GM19438 (cell line): Measurements from ENCODE around the gene RPS3.
"Not testable (repeated sequence)": the region's sequence is repeated elsewhere in the genome, so short reads cannot be mapped to it uniquely, and the experiment has no call there.

Experiments used
- ATAC-seq: cut with Tn5 transposase; IDR thresholded peaks from one replicate; pipeline ENCODE4 v1.9.1; 2021; ENCODE audit warnings: low read depth; ENCODE audit not compliant: unreplicated experiment

RPS3 gene

DNA sequence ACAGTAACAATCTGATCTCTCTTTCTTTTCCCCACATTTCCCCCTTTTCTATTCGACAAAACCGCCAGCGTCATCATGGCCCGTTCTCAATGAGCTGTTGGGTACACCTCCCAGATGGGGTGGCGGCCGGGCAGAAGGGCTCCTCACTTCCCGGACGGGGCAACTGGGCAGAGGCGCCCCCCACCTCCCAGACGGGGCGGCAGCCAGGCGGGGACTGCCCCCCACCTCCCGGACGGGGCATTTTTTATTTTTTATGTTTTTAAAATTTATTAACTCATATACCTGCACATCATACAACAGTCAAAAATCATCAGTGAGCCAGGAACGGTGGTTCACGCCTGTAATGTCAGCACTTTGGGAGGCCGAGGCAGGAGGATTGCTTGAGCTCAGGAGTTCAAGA lies 20.5 kb upstream of the RPS3 start:
- ATAC-seq = not testable (repeated sequence)

DNA sequence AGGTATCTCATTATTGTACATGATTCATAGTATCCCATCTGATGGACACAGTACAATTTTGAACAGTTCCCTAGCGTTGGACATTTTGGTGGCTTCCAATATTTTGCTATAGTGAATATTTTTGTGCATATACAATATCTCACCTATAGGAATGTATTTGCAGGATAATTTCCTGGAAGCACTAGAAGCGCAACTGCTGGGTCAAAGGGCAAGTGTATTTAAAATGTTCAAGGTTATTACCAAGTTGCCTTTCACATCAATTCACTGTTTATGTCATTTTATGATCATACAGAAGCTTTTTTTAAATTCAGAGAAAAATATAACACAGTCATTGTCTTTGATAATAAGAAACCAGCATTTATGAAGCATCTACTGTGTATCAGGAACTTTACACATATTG lies 19.1 kb upstream of the RPS3 start:
- ATAC-seq = no peak

DNA sequence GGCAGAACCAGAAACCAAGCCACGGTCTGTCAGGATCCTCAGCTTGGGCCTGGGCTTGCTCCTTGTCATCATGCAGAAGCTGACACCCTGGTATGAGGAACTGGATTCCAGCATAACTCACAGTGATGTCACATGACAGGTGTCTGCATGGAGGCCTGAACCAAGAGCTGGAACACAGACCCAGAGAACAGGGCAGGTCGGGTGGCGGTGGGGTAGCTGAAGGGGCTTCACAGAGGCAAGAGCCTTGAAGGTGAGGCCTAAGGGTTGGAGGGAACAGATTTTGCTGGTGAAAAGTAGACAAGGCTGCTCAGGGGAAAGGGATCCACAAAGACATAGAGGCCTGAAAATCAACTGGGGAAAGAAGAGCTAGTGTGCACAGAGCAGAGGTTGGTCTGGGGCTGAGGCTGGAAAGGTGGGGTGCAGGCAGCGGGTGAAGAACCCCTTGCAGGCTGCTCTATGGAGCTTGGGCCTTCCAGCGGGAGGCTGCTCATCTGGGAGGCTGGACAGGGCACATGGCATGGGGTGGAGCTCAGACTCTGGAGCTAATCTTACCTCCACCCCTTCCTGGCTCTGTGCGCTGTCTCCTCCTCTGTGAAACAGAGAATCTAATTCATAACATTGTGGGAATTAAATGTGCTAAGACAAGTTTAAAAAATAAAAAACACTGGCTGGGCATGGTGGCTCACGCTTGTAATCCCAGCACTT lies 18.4 kb upstream of the RPS3 start:
- no peak for ATAC-seq

DNA sequence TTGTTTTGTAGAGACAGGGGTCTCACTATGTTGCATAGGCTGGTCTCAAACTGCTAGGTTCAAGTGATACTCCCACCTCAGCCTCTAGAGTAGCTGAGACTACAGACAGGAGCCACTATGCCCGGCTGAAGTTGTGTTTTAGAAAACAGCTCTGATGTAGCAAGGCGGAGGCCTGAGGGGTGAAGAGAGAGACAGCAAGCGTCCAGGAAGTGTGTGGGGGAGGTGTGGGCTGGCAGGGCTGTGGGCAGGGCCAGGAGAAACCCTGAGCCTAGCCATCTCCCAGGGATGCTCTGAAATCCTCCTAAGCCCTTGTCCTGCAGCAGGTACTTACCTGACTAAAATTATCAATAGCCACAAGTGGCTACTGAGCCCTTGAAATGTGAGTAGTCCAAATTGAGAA lies 16.1 kb upstream of the RPS3 start:
- ATAC-seq = no peak

DNA sequence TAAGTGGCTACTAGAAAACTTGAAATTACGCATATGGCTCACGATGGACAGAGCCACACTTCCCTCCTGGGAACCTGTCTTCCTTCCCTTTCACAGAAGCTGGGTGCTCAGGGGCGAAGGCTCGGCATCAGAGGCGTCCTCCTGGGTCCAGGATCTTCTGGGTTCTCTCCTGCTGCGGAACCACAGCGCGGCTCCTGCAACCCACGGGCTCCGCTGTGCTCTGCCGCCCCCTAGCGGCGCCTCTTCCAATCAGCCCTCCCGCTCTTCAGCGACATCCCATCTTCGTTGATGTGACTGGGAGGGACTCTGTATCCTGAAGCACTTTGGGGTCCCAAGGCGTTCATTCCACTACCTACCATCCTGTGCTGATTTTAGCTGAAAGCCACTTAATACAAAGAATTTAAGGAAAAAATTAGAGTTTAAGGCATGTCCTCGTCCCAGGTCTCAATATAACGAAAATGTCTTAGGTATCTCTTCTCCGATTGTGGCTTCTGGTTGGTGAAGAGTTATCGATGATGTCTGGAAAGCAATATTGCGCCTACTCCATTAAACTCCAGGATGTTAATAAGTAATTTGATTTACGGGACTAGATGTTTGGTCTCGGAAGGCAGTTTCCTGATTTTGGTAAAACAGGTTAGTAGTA lies 14.8 kb upstream of the RPS3 start:
- ATAC-seq = no peak

DNA sequence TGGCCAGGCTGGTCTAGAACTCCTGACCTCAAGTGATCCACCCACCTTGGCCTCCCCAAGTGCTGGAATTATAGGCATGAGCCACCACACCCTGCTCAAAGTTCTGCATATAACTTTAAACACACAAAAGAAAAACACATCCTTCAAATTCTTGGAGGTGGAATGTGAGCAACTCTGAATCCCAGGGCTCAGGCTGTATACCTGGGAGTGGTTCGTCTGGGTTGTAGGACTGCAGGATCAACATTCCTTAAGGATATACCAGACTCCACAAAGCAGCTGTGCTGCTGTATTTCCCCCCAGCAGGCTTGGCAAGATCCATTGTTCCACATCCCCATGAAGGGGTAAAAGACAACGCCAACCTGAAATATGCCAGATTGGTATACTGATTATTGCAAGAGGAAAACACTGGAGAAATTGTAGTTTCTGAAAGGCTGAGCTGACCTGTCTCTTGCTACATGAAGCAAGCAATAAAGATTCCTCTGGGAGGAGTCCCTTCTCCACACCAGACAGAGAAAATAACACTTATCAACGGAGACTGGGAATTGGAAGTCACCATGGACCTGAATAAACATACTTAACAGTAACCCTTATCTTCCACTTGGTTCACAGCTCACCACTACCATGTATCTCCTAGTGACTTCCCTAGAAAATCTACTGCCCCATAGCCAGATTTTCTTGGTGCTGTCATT lies 12.2 kb upstream of the RPS3 start:
- ATAC-seq = no peak

DNA sequence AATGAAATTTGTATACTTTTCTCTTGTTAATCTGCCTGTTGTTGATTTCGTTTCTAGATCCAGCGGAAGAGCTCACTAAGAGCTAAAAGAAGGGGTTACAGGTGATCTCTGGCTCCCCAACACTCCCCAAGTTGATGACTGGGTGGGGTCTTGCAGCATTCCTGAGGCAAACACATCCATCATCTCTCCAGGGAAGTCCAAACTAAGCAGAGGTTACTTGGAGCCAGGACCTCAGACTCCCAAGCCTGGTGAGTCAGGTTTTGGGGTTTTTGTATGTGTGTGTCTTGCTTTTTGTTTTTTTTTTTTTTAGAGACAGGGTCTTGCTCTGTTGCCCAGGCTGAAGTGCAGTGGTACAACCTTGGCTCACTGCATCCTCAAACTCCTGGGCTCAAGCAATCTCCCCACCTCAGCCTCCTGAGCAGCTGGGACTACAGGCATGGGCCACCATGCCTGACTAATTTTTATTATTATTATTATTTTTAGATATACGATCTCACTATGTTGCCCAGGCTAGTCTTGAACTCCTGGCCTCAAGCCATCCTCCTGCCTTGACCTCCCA lies 11.5 kb upstream of the RPS3 start:
- ATAC-seq = no peak

DNA sequence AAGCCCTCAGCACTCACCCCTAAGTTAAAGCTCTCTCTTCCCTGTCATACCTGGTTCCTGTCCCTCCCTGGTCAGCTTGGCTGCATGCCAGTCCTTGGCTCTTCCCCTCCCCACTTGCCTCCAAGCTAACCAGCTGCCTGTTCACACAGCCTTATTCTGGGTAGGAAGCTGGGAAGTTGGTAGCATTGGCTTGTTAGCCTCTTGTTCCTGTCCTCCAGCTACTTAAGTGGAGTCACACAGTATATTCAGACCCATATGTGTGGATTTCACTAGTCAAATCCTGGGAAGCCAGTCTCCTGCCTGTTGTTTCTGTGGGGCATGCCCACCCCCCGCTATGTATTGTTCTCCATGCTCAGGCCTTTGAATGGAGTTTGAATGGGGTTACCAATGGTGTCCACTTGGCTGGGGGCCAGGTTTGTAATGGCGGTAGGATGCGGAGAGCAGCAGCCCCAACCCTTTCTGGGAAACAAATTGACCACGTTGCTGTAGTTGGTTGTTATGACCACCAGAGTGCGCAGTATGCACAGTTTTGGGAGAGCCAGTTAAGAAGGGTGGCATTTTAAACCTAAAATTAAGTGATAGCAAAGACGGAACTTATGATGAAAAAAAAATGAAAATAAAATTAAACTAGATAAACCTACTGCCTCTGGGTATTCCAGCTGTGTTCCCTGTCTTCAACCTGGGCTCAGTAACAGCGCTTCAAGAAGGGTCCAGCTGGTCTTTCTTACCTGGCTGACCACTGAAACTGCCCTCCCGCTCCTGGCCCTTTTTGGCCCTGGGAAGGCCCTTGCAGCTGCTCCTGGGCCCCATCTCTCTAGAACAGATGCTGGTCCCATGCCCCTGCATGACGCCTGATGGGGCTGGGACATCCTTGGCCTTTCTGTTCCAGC lies 10.7 kb upstream of the RPS3 start:
- no peak for ATAC-seq

DNA sequence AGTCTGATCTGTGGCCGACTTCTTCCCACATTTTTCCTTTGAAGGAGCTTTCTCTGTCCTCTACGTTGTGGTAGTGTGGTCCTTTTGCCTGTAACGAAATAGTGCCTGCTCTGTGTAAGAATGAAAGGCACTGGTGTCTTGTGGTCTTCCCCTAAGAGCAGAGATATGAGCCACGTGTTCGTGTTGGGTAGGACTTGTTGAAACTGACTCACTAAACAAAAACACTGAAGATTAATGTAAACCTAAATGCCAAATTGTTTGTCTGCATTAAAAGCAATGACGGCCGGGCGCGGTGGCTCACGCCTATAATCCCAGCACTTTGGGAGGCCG lies 10.1 kb upstream of the RPS3 start:
- ATAC-seq = no peak

DNA sequence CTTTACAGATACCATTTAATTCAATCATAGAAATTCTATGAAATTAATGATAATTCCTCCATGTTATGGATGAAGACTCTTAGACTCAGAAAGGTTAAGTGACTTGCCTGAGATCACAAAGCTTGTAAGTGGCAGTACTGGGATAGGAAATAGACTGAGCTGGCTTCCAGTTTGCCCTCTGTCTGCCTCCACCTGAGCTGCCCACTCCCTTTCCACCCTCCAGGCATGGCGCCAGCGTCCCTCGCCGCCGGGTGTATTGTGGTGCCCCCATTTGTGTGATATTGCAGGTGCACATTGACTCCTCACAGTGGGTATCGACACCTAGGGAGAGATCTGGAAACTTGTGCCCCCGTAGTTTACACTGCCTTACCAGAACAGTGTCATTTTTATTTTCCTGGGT lies 9.4 kb upstream of the RPS3 start:
- ATAC-seq = no peak

DNA sequence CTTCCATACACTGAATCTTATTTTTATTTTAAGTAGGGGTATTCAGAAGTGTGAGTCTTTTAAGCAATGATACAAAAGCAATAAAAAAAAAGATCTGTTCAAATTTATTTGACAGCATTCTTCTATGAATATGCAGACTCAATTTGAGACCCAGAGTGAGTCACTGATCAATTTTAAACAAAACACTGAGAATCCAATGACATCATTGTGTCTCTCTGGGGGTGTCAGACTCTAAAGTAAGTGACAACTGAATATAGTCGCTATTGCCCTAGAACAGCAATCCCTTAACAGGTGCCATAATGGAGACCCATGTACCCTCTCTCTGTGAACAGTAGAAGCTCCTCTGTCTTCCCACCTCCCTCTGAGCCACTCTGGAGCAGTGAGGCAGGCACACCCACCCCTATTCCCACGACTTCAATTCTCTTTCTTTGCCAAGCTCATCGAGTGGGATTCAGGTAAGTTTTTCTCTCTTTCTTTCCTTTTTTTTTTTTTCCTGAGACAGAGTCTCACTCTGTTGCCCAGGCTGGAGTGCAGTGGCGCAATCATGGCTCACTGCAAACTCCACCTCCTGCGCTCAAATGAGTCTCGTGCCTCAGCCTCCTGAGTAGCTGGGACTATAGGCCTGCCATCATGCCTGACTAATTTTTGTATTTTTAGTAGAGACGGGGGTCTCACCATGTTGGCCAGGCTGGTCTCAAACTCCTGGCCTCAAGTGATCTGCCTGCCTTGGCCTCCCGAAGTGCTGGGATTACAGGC lies 5.1 kb upstream of the RPS3 start:
- no peak for ATAC-seq

DNA sequence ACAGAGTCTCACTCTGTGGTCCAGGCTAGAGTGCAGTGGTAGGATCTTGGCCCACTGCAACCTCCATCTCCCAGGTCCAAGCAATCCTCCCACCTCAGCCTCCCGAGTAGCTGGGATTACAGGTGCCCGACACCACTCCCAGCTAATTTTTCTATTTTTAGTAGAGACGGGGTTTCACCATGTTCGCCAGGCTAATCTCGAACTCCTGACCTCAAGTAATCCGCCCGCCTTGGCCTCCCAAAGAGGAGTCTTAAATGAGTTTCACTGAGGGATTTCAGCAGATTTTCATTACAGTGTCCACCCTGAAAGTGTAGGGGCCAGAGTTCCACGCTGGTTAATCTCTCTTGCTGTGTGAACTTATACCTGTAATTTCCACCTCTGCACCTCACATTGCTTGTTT lies 412 bp upstream of the RPS3 start:
- ATAC-seq = peak; percentile 7

DNA sequence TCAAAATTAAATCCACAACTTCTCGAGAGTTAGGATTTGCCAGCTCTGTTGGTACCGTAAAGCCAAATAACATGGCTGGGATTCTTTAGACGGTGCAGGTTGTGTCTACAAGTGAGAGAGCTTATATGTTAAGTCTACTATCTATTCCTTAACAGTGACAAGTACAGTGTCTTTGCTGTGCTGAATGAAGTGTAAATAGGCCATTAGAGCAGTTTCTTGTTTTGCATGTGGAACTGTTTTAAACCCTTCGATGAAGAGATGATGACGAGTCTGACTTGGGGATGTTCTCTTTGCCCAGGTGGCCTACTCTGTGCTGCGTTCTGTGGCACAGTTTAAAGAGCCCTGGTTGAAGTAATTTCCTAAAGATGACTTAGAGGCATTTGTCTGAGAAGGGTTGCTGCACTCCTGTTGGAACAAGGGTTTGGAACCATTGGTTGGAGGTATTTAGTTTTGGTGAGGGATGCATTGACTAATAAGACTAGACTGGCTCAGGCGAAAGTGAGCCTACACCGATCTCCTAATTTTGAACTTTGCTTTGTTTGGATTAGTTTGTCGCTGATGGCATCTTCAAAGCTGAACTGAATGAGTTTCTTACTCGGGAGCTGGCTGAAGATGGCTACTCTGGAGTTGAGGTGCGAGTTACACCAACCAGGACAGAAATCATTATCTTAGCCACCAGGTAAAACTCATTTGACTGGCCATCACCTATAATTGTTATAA lies 988 bp downstream of the RPS3 start:
- ATAC-seq = no peak

DNA sequence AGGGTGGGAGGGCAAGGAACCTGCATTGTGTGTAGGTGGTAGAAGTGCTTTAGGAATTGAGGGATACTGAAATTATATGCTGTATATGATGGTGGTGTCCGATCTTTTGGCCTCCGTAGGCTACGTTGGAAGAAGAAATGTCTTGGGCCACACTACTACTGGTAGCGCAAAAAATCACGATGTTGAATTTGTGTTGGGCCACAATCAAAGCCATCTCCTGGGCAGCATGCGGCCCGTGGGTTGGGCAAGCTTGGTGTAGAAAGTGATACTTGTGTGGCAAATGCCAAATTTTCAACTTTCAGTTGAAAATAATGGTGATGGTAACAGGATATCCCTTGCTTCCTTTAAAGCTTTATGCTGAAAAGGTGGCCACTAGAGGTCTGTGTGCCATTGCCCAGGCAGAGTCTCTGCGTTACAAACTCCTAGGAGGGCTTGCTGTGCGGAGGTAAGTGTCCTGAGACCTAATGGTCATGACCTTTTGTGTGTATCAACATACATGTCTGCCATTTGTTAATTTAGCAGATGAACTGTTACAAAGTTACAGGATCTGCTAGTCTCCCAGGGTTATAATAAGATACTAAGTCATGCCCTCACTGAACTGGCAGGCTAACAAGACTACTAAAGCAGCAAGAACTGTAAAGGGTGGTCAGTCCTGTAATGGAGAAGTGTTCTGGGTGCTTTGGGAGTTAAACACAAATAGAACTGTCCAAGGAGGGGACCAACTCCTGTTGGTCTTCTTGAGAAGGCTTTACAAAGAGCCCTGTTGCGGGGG lies 2.9 kb downstream of the RPS3 start:
- ATAC-seq = no peak

DNA sequence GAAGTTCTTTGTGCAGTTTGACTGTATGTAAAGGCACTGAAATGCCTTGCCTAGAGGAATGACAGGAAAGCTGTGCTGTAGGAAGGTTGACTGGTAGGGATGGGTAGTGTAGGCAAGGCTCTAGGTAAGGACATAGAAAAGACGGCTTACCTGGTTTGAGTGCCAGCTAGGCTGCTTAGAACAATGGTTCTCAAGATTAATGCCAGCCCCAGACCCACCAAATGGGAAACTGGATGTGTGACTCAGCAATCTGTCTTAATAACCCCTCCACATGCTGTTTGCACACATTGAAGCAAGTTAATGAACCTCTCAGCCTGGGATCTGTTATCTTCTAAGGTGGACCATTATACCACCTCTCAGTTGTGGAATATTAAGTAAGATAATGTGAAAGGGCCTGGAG lies 3.7 kb downstream of the RPS3 start:
- ATAC-seq = no peak

DNA sequence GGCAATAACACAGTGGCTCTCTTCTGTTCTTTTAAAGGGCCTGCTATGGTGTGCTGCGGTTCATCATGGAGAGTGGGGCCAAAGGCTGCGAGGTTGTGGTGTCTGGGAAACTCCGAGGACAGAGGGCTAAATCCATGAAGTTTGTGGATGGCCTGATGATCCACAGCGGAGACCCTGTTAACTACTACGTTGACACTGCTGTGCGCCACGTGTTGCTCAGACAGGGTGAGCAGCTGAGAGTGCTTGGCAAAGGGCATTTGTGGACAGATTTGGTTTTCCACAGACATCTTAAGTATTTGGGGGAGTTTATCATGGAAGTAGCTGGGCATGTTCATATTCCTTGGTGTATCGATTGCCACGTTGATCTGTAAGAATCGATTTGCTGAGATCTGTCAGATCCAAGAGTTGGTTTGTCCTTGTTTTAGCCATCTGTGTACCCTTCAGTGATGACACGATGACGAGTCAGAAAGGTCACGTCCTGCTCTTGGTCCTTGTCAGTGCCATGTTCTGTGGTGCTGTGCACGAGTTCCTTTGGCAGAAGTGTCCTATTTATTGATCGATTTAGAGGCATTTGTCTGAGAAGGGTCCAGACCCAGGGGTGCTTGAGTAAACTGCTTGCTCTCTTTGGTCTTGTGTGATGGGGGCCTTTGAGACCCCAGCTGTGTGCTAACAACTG lies 4.8 kb downstream of the RPS3 start:
- no peak for ATAC-seq

DNA sequence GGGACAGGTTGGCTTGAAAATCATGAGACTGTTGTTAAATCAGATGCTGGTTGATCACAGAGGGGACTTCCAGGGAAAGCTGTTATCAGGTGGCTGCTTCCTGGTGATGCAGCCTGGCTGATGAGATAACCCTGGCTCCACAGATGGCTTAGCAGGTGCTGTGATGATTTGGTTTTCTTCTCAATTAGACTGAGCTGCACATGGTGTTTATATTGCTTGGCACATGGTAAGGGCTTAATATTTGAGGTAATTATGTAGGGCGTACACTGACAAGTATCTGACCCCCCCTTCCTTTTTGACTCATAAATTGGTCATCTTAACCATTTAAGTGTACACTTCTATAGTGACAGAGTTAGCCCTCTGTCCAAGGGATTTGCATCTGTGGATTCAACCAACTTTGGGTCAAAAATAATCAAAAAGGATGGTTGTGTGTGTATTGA lies 7.0 kb downstream of the RPS3 start:
- no peak for ATAC-seq

DNA sequence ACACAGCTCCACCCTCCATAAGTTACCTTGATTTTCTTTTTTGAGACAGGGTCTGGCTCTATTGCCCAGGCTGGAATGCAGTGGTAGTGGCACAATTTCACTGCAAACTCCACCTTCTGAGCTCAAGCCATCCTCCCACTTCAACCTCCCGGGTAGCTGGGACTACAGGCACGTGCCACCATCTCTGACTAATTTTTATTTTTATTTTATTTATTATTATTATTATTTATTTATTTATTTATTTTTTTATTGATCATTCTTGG lies 9.6 kb downstream of the RPS3 start:
- no peak for ATAC-seq
